H1 (cell line): ENCODE measurements around the gene TNS1. TPM values are rescaled to one million over a fixed set of nuclear protein-coding genes. Genes with fewer than 3 reads are reported as not detected.

Experiments
- CTCF ChIA-PET: fragments of 300-600 bp; sonication (Branson Sonifier 250); formaldehyde crosslinking; loops from one replicate; lab custom pipeline; 2021; ENCODE audit not compliant: partially characterized antibody; lab: Charles Lee
- POLR2A ChIA-PET: fragments of 300-600 bp; sonication (Branson Sonifier 250); formaldehyde crosslinking; loops from one replicate; lab custom pipeline; 2021; ENCODE audit warnings: inconsistent platforms; ENCODE audit not compliant: partially characterized antibody; lab: Charles Lee
- DNase-seq, 2 experiments: peaks; one replicate each; pipeline versions ENCODE4 v3.0.0 to v3.0.0-alpha.2; 2010 to 2022; ENCODE audit warnings: low spot score in 2 of 2, low read depth in 1 of 2, mixed read lengths in 1 of 2
- FAIRE-seq: peaks from 2 replicates; lab custom pipeline; 2011; peaks lifted over from hg19 to GRCh38; lab: Jason Lieb, UNC
- H2AFZ ChIP-seq: 2 replicates; pipeline ENCODE4 v1.8.1; 2012; ENCODE audit warnings: low read length, inconsistent platforms
- H2AK5ac ChIP-seq: 2 replicates; pipeline ENCODE4 v1.6.1; 2013; ENCODE audit warnings: low read depth, low read length
- H2BK120ac ChIP-seq: replicated peaks from 2 replicates; pipeline ENCODE3; 2013; ENCODE audit warnings: low read depth, low read length, inconsistent platforms
- H2BK12ac ChIP-seq: 2 replicates; pipeline ENCODE4 v1.6.1; 2013; ENCODE audit warnings: low read depth, low read length
- H2BK15ac ChIP-seq: 2 replicates; pipeline ENCODE4 v1.6.1; 2013; ENCODE audit warnings: low read length
- H2BK20ac ChIP-seq: 2 replicates; pipeline ENCODE4 v1.6.1; 2013; ENCODE audit warnings: low read length
- H2BK5ac ChIP-seq: 2 replicates; pipeline ENCODE4 v1.6.1; 2013; ENCODE audit warnings: low read depth, low read length
- H3K14ac ChIP-seq: 2 replicates; pipeline ENCODE4 v1.6.1; 2013; ENCODE audit warnings: inconsistent platforms; ENCODE audit not compliant: insufficient read length
- H3K18ac ChIP-seq: 2 replicates; pipeline ENCODE4 v1.6.1; 2013; ENCODE audit warnings: low read length; ENCODE audit errors: extremely low read depth
- H3K23ac ChIP-seq: 2 replicates; pipeline ENCODE4 v1.6.1; 2013; ENCODE audit warnings: inconsistent platforms; ENCODE audit not compliant: insufficient read length
- H3K23me2 ChIP-seq: 2 replicates; pipeline ENCODE4 v1.6.1; 2013; ENCODE audit warnings: low read depth, low read length
- H3K27ac ChIP-seq: 2 replicates; pipeline ENCODE4 v1.6.1; 2011; ENCODE audit warnings: low read depth, low read length, inconsistent platforms
- H3K27me3 ChIP-seq, 4 experiments: replicated peaks in 1 of 4; 1 replicate in 1 of 4; 2 replicates in 3 of 4; pipeline versions ENCODE4 v1.6.1 to v1.8.1; 2011 to 2013; ENCODE audit warnings: low read length in 3 of 4, mild to moderate bottlenecking in 3 of 4, inconsistent platforms in 2 of 4, mixed read lengths in 2 of 4, moderate library complexity in 1 of 4; ENCODE audit not compliant: control insufficient read depth in 3 of 4, insufficient read depth in 3 of 4; ENCODE audit errors: extremely low read depth in 1 of 4
- H3K36me3 ChIP-seq, 4 experiments: 2 replicates each; pipeline versions ENCODE4 v1.6.1 to v1.8.1; 2011 to 2013; ENCODE audit warnings: mild to moderate bottlenecking in 4 of 4, low read length in 3 of 4, moderate library complexity in 2 of 4, control low read depth in 1 of 4, inconsistent platforms in 1 of 4; ENCODE audit not compliant: insufficient read depth in 4 of 4, control insufficient read depth in 2 of 4
- H3K4ac ChIP-seq: replicated peaks from 2 replicates; pipeline ENCODE3; 2013; ENCODE audit warnings: low read length, low read depth, mixed read lengths, inconsistent platforms; ENCODE audit not compliant: insufficient read length
- H3K4me1 ChIP-seq, 4 experiments: replicated peaks in 1 of 4; 1 replicate in 1 of 4; 2 replicates in 3 of 4; pipeline versions ENCODE4 v1.6.1 to v1.8.1; 2011 to 2013; ENCODE audit warnings: low read length in 3 of 4, inconsistent platforms in 2 of 4, mixed read lengths in 1 of 4; ENCODE audit not compliant: insufficient read depth in 4 of 4, control insufficient read depth in 3 of 4
- H3K4me2 ChIP-seq, 2 experiments: 2 replicates each; pipeline versions ENCODE4 v1.6.1 to v1.8.1; 2011 to 2013; ENCODE audit warnings: low read depth in 2 of 2, low read length in 2 of 2, control low read depth in 1 of 2, inconsistent platforms in 1 of 2, mild to moderate bottlenecking in 1 of 2; ENCODE audit not compliant: insufficient read depth in 1 of 2
- H3K4me3 ChIP-seq, 4 experiments: fragments of 200-600, 300-600 bp in 1 of 4; sonication (generic), shearing (Covaris generic), sonication (Bioruptor Twin) in 1 of 4; 2 replicates each; pipeline versions ENCODE4 v1.5.1 to v1.8.1; 2011 to 2016; ENCODE audit warnings: low read length in 4 of 4, low read depth in 3 of 4, control low read depth in 2 of 4, inconsistent platforms in 2 of 4, mild to moderate bottlenecking in 2 of 4, mixed read lengths in 1 of 4, moderate library complexity in 1 of 4; ENCODE audit not compliant: insufficient read depth in 2 of 4; ENCODE audit errors: extremely low read depth in 1 of 4
- H3K56ac ChIP-seq: replicated peaks from 2 replicates; pipeline ENCODE3; 2013; ENCODE audit warnings: low read depth, mild to moderate bottlenecking, mixed read lengths, low read length, inconsistent platforms; ENCODE audit not compliant: insufficient read length
- H3K79me1 ChIP-seq: 2 replicates; pipeline ENCODE4 v1.6.1; 2013; ENCODE audit warnings: low read depth, low read length, control low read depth
- H3K79me2 ChIP-seq, 2 experiments: 2 replicates each; pipeline versions ENCODE4 v1.6.1 to v1.8.1; 2012 to 2013; ENCODE audit warnings: low read length in 2 of 2, mild to moderate bottlenecking in 2 of 2, inconsistent platforms in 1 of 2; ENCODE audit not compliant: insufficient read depth in 2 of 2, control insufficient read depth in 1 of 2
- H3K9ac ChIP-seq, 4 experiments: replicated peaks in 1 of 4; 1 replicate in 1 of 4; 2 replicates in 3 of 4; pipeline versions ENCODE4 v1.6.1 to v1.8.1; 2011 to 2013; ENCODE audit warnings: low read depth in 3 of 4, low read length in 3 of 4, control low read depth in 2 of 4, mild to moderate bottlenecking in 2 of 4, moderate library complexity in 2 of 4, inconsistent platforms in 1 of 4; ENCODE audit errors: extremely low read depth in 1 of 4
- H3K9me3 ChIP-seq, 2 experiments: 2 replicates each; pipeline versions ENCODE4 v1.6.1 to v1.8.1; 2012 to 2013; ENCODE audit warnings: mild to moderate bottlenecking in 2 of 2, moderate library complexity in 2 of 2, control low read depth in 1 of 2, inconsistent platforms in 1 of 2, low read depth in 1 of 2, low read length in 1 of 2, mixed read lengths in 1 of 2; ENCODE audit not compliant: insufficient read depth in 2 of 2
- H4K20me1 ChIP-seq, 2 experiments: replicated peaks in 1 of 2; 2 replicates each; pipeline versions ENCODE3 to v1.8.1; 2011 to 2013; ENCODE audit warnings: inconsistent platforms in 2 of 2, low read length in 2 of 2, mild to moderate bottlenecking in 1 of 2; ENCODE audit not compliant: insufficient read depth in 2 of 2, control insufficient read depth in 1 of 2
- H4K5ac ChIP-seq: 2 replicates; pipeline ENCODE4 v1.6.1; 2013; ENCODE audit warnings: low read length, low read depth, mixed read lengths, inconsistent platforms; ENCODE audit not compliant: insufficient read length
- H4K8ac ChIP-seq: 2 replicates; pipeline ENCODE4 v1.8.0; 2013; ENCODE audit warnings: mild to moderate bottlenecking, moderate library complexity, low read length, inconsistent platforms; ENCODE audit not compliant: insufficient read depth; ENCODE audit errors: extremely low read depth
- H4K91ac ChIP-seq: replicated peaks from 2 replicates; pipeline ENCODE3; 2013; ENCODE audit warnings: low read length, mixed read lengths, inconsistent platforms; ENCODE audit not compliant: insufficient read length
- BRCA1 ChIP-seq: IDR thresholded peaks from 2 replicates; pipeline ENCODE4 v1.6.1; 2012; ENCODE audit warnings: low read depth, low read length, improper control_type of control experiment
- CHD1 ChIP-seq: IDR thresholded peaks from 2 replicates; pipeline ENCODE4 v1.6.1; 2012; ENCODE audit warnings: low read depth, low read length, improper control_type of control experiment
- CTCF ChIP-seq, 3 experiments: IDR thresholded peaks; 1 replicate in 2 of 3; 2 replicates in 1 of 3; pipeline versions ENCODE4 v1.5.1 to v1.6.1; 2011; ENCODE audit warnings: low read length in 3 of 3, mild to moderate bottlenecking in 3 of 3, inconsistent platforms in 2 of 3, low read depth in 1 of 3, moderate library complexity in 1 of 3; ENCODE audit not compliant: insufficient read depth in 1 of 3; ENCODE audit errors: control extremely low read depth in 1 of 3
- HDAC6 ChIP-seq: IDR thresholded peaks from one replicate; pipeline ENCODE4 v1.7.1; 2012; ENCODE audit warnings: low read depth, mild to moderate bottlenecking, inconsistent platforms, low read length, moderate library complexity
- JUND ChIP-seq: IDR thresholded peaks from 2 replicates; pipeline ENCODE4 v1.6.1; 2011; ENCODE audit warnings: mild to moderate bottlenecking, improper control_type of control experiment, low read length
- MAFK ChIP-seq: IDR thresholded peaks from 2 replicates; pipeline ENCODE4 v1.6.1; 2012; ENCODE audit warnings: low read depth, mild to moderate bottlenecking, improper control_type of control experiment, low read length
- NRF1 ChIP-seq: IDR thresholded peaks from 2 replicates; pipeline ENCODE4 v1.6.1; 2011; ENCODE audit warnings: mild to moderate bottlenecking, low read depth, low read length, improper control_type of control experiment
- RBBP5 ChIP-seq: IDR thresholded peaks from 2 replicates; pipeline ENCODE4 v1.7.1; 2012; ENCODE audit warnings: low read depth, mild to moderate bottlenecking, inconsistent platforms, low read length, moderate library complexity, borderline replicate concordance
- SAP30 ChIP-seq: fragments of 300-600 bp; sonication (generic); IDR thresholded peaks from 2 replicates; pipeline ENCODE4 v1.7.1; 2012; ENCODE audit warnings: low read length, moderate library complexity, mild to moderate bottlenecking, inconsistent platforms; ENCODE audit not compliant: insufficient read depth, insufficient replicate concordance
- TBP ChIP-seq: IDR thresholded peaks from 2 replicates; pipeline ENCODE4 v1.6.1; 2011; ENCODE audit warnings: low read depth, low read length, improper control_type of control experiment
- ZNF274 ChIP-seq: IDR thresholded peaks from 2 replicates; pipeline ENCODE4 v1.7.0; 2012; ENCODE audit warnings: low read length, borderline replicate concordance; ENCODE audit errors: extremely low read depth
- WGBS, 2 experiments: shearing (Covaris generic) in 1 of 2; methylation state at CpG; one replicate each; pipeline versions ENCODE4 v1.1.6 to v1.1.7; 2013 to 2015; ENCODE audit warnings: low lambda C conversion rate in 2 of 2, mixed read lengths in 2 of 2, inconsistent platforms in 1 of 2, low coverage in 1 of 2, missing lambda C conversion rate in 1 of 2; ENCODE audit not compliant: insufficient replicate concordance in 2 of 2, insufficient coverage in 1 of 2, insufficient read length in 1 of 2; ENCODE audit errors: extremely low coverage in 1 of 2, missing lambda C conversion rate in 1 of 2; 5-methylcytosine and 5-hydroxymethylcytosine counted together
- polyA plus RNA-seq, 7 experiments: library from polyadenylated mRNA; depleted of rRNA in 3 of 7; stranded (reverse) in 5 of 7; unstranded in 2 of 7; fragments of >200 nt in 5 of 7; fragments of 200-250 nt in 2 of 7; gene quantifications; 1 replicate in 5 of 7; 2 replicates in 1 of 7; 4 replicates in 1 of 7; pipeline versions ENCODE4 v1.2.1 to v1.2.3, GENCODE V29; 2011 to 2013; ENCODE audit warnings: missing spikeins in 2 of 7, mixed read lengths in 2 of 7
- total RNA-seq: library from RNA; stranded (reverse); fragmentation: NEBNext Ultra II Directional; extraction: Animal tissue kit (Norgen Biotek cat#: 25700); gene quantifications from 2 replicates; pipeline ENCODE4 v1.2.1, GENCODE V29; 2021

Gene TNS1
- total and polyA plus RNA-seq, 2 of the 8 experiments (the other 6 are each of a cell fraction or from before 2014, with no cell fraction given): 1.5 to 5.1 TPM

- H3K27me3 ChIP-seq: peaks cover 0 to under 1% (median 0%) of the 10 kb centered on the region in 4 experiments; a peak in 1 of 7 replicates
- no peak overlapping the region for H3K23ac ChIP-seq
- FAIRE-seq (no peak), DNase-seq (no peak)
- H3K14ac ChIP-seq: no peak overlapping the region
- no peaks in the 10 kb centered on the region for H3K9me3 ChIP-seq
- no peak overlapping the region for H3K9ac ChIP-seq
- ChIA-PET CTCF (interaction anchor here (1.0 to 22.2 kb wide), 16 partner anchors 8 to 219 kb away, joined by 3 to 480 read pairs (median 8); no protein-coding TSS in a partner anchor), POLR2A (interaction anchor here (1.0 to 3.3 kb wide), 2 partner anchors 16 to 23 kb away, joined by 3 to 9 read pairs; no protein-coding TSS in a partner anchor)
- H2AK5ac ChIP-seq: no peak overlapping the region
- no peak overlapping the region for H2BK5ac ChIP-seq
- H3K23me2 ChIP-seq: no peaks in the 10 kb centered on the region; the same call in 1 of the 2 replicates
- no peak overlapping the region for H2BK20ac ChIP-seq
- no peak overlapping the region for H3K56ac ChIP-seq
- H2BK12ac ChIP-seq: no peak overlapping the region
- H3K4me2 ChIP-seq: no peak overlapping the region
- no peak overlapping the region for H3K4ac ChIP-seq
- no peak overlapping the region for H3K4me3 ChIP-seq
- H4K8ac ChIP-seq: no peak overlapping the region
- H2BK120ac ChIP-seq: no peak overlapping the region
- H2AFZ ChIP-seq: no peak overlapping the region
- H3K36me3 ChIP-seq: no peaks in the 10 kb centered on the region
- H4K5ac ChIP-seq: no peak overlapping the region
- no peak overlapping the region for H3K27ac ChIP-seq
- H4K20me1 ChIP-seq: no peaks in the 10 kb centered on the region
- no peak overlapping the region for H2BK15ac ChIP-seq
- WGBS, 2 experiments: 85% methylated on average over 6 of the region's 6 CpGs; no CpG with 5 or more reads in 1 of the 2 experiments
- peaks cover 3 to 16% (median 7%) of the 10 kb centered on the region in 4 experiments for H3K4me1 ChIP-seq
- H4K91ac ChIP-seq: no peak overlapping the region
- no peak overlapping the region for H3K18ac ChIP-seq
- H3K79me1 ChIP-seq: no peaks in the 10 kb centered on the region; the same call in 1 of the 2 replicates
- no peaks in the 10 kb centered on the region for H3K79me2 ChIP-seq
- TF ChIP-seq RBBP5 (no peak), JUND (no peak), MAFK (no peak), CHD1 (no peak), BRCA1 (no peak), ZNF274 (no peak), HDAC6 (no peak), CTCF (IDR thresholded peaks at IDR 0.05; ENCODE audit: control extremely low read depth in 1 of 3, insufficient read depth in 1 of 3, low read depth in 1 of 3, low read length in 3 of 3) (no peak), NRF1 (no peak), TBP (no peak), SAP30 (no peak)
Measured at GRCh38 chr2:217948897-217949296, 53.9 kb downstream of the TNS1 start.
